Progenitor cell of endocrine pancreas (in vitro differentiated cells): ENCODE data around the gene WDR5B. TPM values are rescaled to one million over a fixed set of nuclear protein-coding genes. Genes with fewer than 3 reads are reported as not detected.

Experiments used
- DNase-seq: peaks from one replicate; pipeline ENCODE4 v3.0.0; 2021; ENCODE audit warnings: low spot score; ENCODE audit not compliant: unreplicated experiment
- H3K27ac Mint-ChIP-seq: 2 replicates; pipeline ENCODE4 v1.8.0; 2021; ENCODE audit warnings: mild to moderate bottlenecking, moderate library complexity, mixed read lengths
- H3K27me3 Mint-ChIP-seq: 2 replicates; pipeline ENCODE4 v1.8.0; 2021; ENCODE audit warnings: mixed read lengths
- H3K36me3 Mint-ChIP-seq: 2 replicates; pipeline ENCODE4 v1.8.0; 2022; ENCODE audit warnings: mixed read lengths; ENCODE audit not compliant: insufficient read depth
- H3K4me1 Mint-ChIP-seq: 2 replicates; pipeline ENCODE4 v1.8.0; 2021; ENCODE audit warnings: low read depth, mixed read lengths
- H3K4me3 Mint-ChIP-seq: 2 replicates; pipeline ENCODE4 v1.8.0; 2021; ENCODE audit warnings: low read depth, mild to moderate bottlenecking, moderate library complexity, mixed read lengths
- H3K9me3 Mint-ChIP-seq: 2 replicates; pipeline ENCODE4 v1.8.0; 2021; ENCODE audit warnings: low read depth, mixed read lengths
- long read RNA-seq: library from polyadenylated mRNA; unstranded; transcript quantifications from one replicate; pipeline ENCODE4 v2.0.0, GENCODE V29; 2020
- total RNA-seq: library from RNA; stranded (reverse); gene quantifications from 2 replicates; pipeline ENCODE4 v1.2.1, GENCODE V29; 2021
- TF ChIP-seq, protein P1 (sequence below): fragments of 200-600 bp; sonication (generic); IDR thresholded peaks from one replicate; pipeline ENCODE4 v1.5.0; 2021; ENCODE audit warnings: antibody characterized with exemption, mild to moderate bottlenecking; ENCODE audit not compliant: unreplicated experiment

The WDR5B gene
- total RNA-seq: 6.6 and 7.5 TPM in 2 replicates
- long read RNA-seq, transcript WDR5B-201 (1 exons, 3,720 nt): major isoform, 46 of 47 reads
- long read RNA-seq, partial matches to known transcripts: 0 of 47 reads
- long read RNA-seq, other reads (novel, unspliced or antisense): 1 of 47 reads

DNA sequence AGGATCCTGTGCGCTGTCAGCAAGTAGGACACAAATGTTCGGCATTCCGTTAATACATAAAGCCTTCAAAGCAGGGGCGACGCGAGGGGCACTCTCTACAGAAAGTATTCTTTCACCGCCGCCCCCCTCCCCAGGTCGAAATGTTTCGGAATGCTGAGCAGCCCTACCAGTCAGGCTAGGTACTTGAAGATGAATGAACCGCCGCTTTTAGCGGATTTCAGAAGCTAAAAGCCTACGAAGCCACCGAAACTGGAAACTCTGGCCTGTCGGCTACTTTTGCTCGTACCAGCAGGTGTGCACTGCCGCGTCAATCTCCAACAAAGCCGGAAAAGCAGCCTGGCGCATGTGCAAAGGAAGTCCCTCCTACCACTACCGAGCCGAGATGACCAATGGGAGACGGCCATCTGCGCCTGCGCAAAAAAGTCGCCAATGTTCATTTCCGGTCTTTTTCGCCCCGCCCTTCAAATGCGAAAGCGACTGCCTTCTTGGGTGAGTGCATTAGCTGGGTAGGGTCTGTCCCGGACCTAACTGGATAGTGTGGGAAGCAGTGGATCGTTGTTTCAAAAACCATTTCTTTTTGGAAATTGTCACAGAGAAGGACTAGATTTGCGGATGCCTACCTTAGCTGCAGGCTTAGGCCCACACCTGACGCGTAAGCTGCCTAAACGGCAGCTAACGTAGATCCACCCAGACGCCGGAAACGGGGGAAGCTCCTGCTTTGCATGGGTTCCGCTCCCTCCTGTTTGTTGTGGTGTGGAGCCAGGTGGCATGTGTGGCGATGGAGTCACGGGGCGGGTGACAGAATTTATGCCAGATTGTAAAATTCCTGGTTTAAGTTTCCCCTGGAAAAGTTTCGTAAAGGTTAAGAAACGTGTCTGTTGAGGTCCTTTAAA lies at the start of gene WDR5B:
WDR5B (minus strand) TSS at position 301 of the 893 bp plus-strand sequence. CDS start 534 bp downstream, outside the sequence.
- Mint-ChIP-seq H3K27me3 (no peaks in the 10 kb centered on the region), H3K36me3 (peaks cover 6% of the 10 kb centered on the region), H3K9me3 (no peaks in the 10 kb centered on the region), H3K27ac (peak within 1 kb of the TSS; percentile 98), H3K4me1 (peaks cover 18% of the 10 kb centered on the region), H3K4me3 (peak within 1 kb of the TSS; percentile 91)
- TF ChIP-seq, protein P1, sequence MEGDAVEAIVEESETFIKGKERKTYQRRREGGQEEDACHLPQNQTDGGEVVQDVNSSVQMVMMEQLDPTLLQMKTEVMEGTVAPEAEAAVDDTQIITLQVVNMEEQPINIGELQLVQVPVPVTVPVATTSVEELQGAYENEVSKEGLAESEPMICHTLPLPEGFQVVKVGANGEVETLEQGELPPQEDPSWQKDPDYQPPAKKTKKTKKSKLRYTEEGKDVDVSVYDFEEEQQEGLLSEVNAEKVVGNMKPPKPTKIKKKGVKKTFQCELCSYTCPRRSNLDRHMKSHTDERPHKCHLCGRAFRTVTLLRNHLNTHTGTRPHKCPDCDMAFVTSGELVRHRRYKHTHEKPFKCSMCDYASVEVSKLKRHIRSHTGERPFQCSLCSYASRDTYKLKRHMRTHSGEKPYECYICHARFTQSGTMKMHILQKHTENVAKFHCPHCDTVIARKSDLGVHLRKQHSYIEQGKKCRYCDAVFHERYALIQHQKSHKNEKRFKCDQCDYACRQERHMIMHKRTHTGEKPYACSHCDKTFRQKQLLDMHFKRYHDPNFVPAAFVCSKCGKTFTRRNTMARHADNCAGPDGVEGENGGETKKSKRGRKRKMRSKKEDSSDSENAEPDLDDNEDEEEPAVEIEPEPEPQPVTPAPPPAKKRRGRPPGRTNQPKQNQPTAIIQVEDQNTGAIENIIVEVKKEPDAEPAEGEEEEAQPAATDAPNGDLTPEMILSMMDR: peak; percentile 22
- DNase-seq: peak; percentile 97

DNA sequence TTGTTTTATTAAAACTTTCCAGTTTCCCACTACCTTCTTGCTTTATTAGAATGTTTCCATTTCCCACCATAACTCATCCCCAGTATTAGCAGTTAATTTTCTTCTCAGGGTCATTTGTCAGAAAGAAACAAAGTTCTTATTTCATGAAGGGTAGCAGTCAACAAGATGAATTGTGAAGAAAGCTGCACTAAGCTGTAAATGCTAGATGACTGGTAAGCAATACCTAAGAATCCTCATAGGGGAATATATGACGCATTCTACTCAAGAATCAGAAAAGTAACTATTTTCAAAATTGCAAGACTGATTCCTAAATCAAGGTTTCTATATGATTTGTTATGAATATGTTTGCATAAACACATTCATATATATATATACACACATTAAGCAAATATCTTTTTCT lies 48.8 kb upstream of the WDR5B start:
- Mint-ChIP-seq H3K36me3 (peaks cover 25% of the 10 kb centered on the region), H3K27ac (no peak overlapping the region), H3K9me3 (no peaks in the 10 kb centered on the region), H3K4me3 (no peak overlapping the region), H3K4me1 (peaks cover 29% of the 10 kb centered on the region), H3K27me3 (no peaks in the 10 kb centered on the region)
- no peak for DNase-seq
- TF ChIP-seq, protein P1: no peak

DNA sequence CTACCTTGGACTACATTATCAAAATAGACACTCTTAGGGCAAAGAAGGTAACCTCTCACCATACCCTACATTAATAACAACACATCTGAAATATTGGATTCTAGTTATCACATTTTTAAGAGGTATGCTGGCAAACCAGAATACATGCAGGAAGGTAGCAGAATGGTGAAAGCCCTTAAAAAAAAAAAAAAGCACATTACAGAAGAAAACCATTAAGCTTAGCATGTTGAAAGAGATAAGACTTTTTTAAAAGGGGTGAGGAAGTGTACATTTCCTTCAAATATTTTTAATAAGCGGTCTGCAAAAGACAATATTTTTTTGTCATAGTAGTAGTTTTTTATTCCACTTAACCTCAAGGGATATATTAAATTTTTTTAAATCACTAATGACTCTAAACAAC lies 46.5 kb upstream of the WDR5B start:
- TF ChIP-seq, protein P1: no peak
- H3K9me3 Mint-ChIP-seq: no peaks in the 10 kb centered on the region
- no peak for DNase-seq
- no peak overlapping the region for H3K27ac Mint-ChIP-seq
- H3K36me3 Mint-ChIP-seq: peaks cover 34% of the 10 kb centered on the region
- H3K4me1 Mint-ChIP-seq: peaks cover 13% of the 10 kb centered on the region
- H3K27me3 Mint-ChIP-seq: no peaks in the 10 kb centered on the region
- H3K4me3 Mint-ChIP-seq: no peak overlapping the region

DNA sequence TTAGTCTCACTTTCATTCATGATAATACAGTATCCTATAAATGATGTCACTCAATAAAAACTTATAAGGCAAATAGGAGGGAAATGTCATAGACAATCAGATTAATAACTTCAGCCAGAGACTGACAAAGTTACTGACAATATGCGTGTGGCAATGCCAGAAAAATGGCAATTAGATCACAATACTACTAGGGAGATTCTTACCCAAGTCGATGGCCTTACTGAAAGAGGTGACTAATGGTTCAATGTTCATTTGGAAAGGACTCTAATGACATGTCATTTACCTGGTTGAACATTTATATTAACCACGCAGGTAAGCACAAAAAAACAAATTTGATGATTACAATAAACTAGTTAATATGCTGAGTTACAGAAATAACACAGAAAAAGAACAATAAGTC lies 45.9 kb upstream of the WDR5B start:
- no peaks in the 10 kb centered on the region for H3K27me3 Mint-ChIP-seq

DNA sequence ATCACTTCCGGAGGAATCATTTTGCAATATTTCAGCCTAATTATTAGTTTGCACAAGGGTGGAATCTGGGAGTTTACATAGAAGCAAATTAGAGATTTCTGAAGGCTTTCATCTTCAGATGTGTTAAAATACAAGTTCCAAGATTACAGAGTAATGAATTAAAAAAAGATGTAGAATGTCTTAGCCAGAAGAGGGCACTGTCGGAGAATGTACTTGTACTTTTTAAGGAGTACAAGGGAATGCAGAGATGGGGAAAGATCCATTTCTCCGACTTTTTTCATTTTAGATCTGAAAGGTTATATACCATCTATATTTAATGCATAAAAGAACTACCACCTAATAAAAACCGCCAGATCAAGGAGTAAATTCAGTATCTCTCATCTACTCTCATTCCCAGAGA lies 43.1 kb upstream of the WDR5B start:
- Mint-ChIP-seq H3K4me1 (peaks cover 14% of the 10 kb centered on the region), H3K36me3 (peaks cover 31% of the 10 kb centered on the region), H3K4me3 (no peak overlapping the region), H3K9me3 (no peaks in the 10 kb centered on the region), H3K27me3 (no peaks in the 10 kb centered on the region), H3K27ac (no peak overlapping the region)
- DNase-seq: no peak
- TF ChIP-seq, protein P1: peak; percentile 57

More for the DNA sequence above, 45.9 kb upstream of the WDR5B start:
- Mint-ChIP-seq H3K36me3 (peaks cover 32% of the 10 kb centered on the region), H3K27ac (peak overlapping the region; percentile 41), H3K4me1 (peaks cover 10% of the 10 kb centered on the region), H3K4me3 (no peak overlapping the region), H3K9me3 (no peaks in the 10 kb centered on the region)
- no peak for DNase-seq
- TF ChIP-seq, protein P1: no peak
